B cell (primary cell): Measurements from ENCODE around the gene CAPN3. TPM values are rescaled to one million over a fixed set of nuclear protein-coding genes. Genes with fewer than 3 reads are reported as not detected.

Experiments used
- ATAC-seq: fragments of 200-7000 bp; cut with Tn5 transposase; one replicate; pipeline ENCODE4 v1.10.0; 2021; ENCODE audit warnings: low read depth, mild to moderate bottlenecking, moderate number of reproducible peaks, moderate library complexity
- CTCF ChIA-PET: fragments of 350-600 bp; sonication (Branson Sonifier 250); formaldehyde crosslinking; loops from one replicate; lab custom pipeline; 2021; ENCODE audit warnings: antibody characterized with exemption, inconsistent platforms; lab: Charles Lee
- POLR2A ChIA-PET: fragments of 350-600 bp; sonication (Branson Sonifier 250); formaldehyde crosslinking; loops from one replicate; lab custom pipeline; 2021; ENCODE audit warnings: antibody characterized with exemption; lab: Charles Lee
- DNase-seq: peaks from one replicate; pipeline ENCODE4 v3.0.0; 2013
- H2AFZ ChIP-seq: 2 replicates; pipeline ENCODE4 v1.6.1; 2012; ENCODE audit warnings: mild to moderate bottlenecking, low read depth, low read length; ENCODE audit not compliant: insufficient read depth, poor library complexity, severe bottlenecking
- H3K27ac ChIP-seq, 2 donors: 1 replicate in 1 of 2; 2 replicates in 1 of 2; pipeline ENCODE4 v1.5.1; 2012 to 2013; ENCODE audit warnings: low read length in 2 of 2, mild to moderate bottlenecking in 2 of 2, moderate library complexity in 1 of 2
- H3K27me3 ChIP-seq, 4 experiments: fragments of 200-600 bp in 1 of 4; sonication (generic) in 1 of 4; replicated peaks in 1 of 4; 1 replicate in 2 of 4; 2 replicates in 2 of 4; pipeline versions ENCODE4 v1.6.1 to v1.7.0; 2013 to 2016; ENCODE audit warnings: low read length in 3 of 4, mild to moderate bottlenecking in 2 of 4, mixed read lengths in 1 of 4, moderate library complexity in 1 of 4; ENCODE audit not compliant: insufficient read depth in 4 of 4, control insufficient read depth in 3 of 4; ENCODE audit errors: control extremely low read depth in 1 of 4
- H3K36me3 ChIP-seq, 2 experiments: replicated peaks in 1 of 2; 1 replicate in 1 of 2; 2 replicates in 1 of 2; pipeline versions ENCODE4 v1.6.1 to v1.7.1; 2013; ENCODE audit warnings: low read length in 1 of 2; ENCODE audit not compliant: insufficient read depth in 2 of 2, control insufficient read depth in 1 of 2; ENCODE audit errors: control extremely low read depth in 1 of 2, extremely low read depth in 1 of 2
- H3K4me1 ChIP-seq, 2 donors: fragments of 200-600 bp in 1 of 2; sonication (generic) in 1 of 2; 1 replicate in 1 of 2; 2 replicates in 1 of 2; pipeline versions ENCODE4 v1.5.1 to v1.6.1; 2013 to 2017; ENCODE audit warnings: low read length in 2 of 2; ENCODE audit not compliant: control insufficient read depth in 2 of 2, insufficient read depth in 2 of 2
- H3K4me2 ChIP-seq: replicated peaks from 2 replicates; pipeline ENCODE3; 2012; ENCODE audit warnings: mild to moderate bottlenecking, low read depth, low read length; ENCODE audit not compliant: poor library complexity, severe bottlenecking
- H3K4me3 ChIP-seq, 5 experiments: fragments of 200-600 bp in 1 of 5; sonication (generic) in 1 of 5; 1 replicate in 3 of 5; 2 replicates in 2 of 5; pipeline versions ENCODE4 v1.5.1 to v1.7.0; 2011 to 2016; ENCODE audit warnings: low read length in 4 of 5, mild to moderate bottlenecking in 4 of 5, low read depth in 2 of 5, control low read depth in 1 of 5, moderate library complexity in 1 of 5; ENCODE audit not compliant: insufficient read depth in 1 of 5; ENCODE audit errors: control extremely low read depth in 1 of 5, extremely low read depth in 1 of 5
- H3K79me2 ChIP-seq: fragments of 200-600 bp; sonication (generic); one replicate; pipeline ENCODE4 v1.6.0; 2016; ENCODE audit warnings: low read length; ENCODE audit not compliant: control insufficient read depth, insufficient read depth
- H3K9ac ChIP-seq: fragments of 200-600 bp; sonication (generic); 2 replicates; pipeline ENCODE4 v1.6.1; 2017; ENCODE audit warnings: mild to moderate bottlenecking, low read length, moderate library complexity
- H3K9me3 ChIP-seq, 3 donors: one replicate each; pipeline versions ENCODE4 v1.6.1 to v1.7.1; 2013; ENCODE audit warnings: low read length in 2 of 3; ENCODE audit not compliant: control insufficient read depth in 2 of 3, insufficient read depth in 1 of 3; ENCODE audit errors: control extremely low read depth in 1 of 3
- H4K20me1 ChIP-seq: 2 replicates; pipeline ENCODE4 v1.6.0; 2012; ENCODE audit warnings: mild to moderate bottlenecking, low read length; ENCODE audit not compliant: insufficient read depth, control insufficient read depth, poor library complexity, severe bottlenecking
- H3K27ac Mint-ChIP-seq: one replicate; pipeline ENCODE4 v1.8.0; 2021; ENCODE audit warnings: mixed read lengths
- H3K27me3 Mint-ChIP-seq: one replicate; pipeline ENCODE4 v1.8.0; 2021; ENCODE audit warnings: mixed read lengths
- H3K4me1 Mint-ChIP-seq: one replicate; pipeline ENCODE4 v1.8.0; 2021; ENCODE audit warnings: mixed read lengths
- H3K4me3 Mint-ChIP-seq: one replicate; pipeline ENCODE4 v1.8.0; 2021; ENCODE audit warnings: mixed read lengths
- H3K9me3 Mint-ChIP-seq: one replicate; pipeline ENCODE4 v1.8.0; 2022; ENCODE audit warnings: mixed read lengths; ENCODE audit not compliant: insufficient read depth
- CTCF ChIP-seq: fragments of 200-600 bp; IDR thresholded peaks from one replicate; pipeline ENCODE4 v1.8.0; 2022; ENCODE audit warnings: antibody characterized with exemption, mild to moderate bottlenecking
- EZH2 ChIP-seq: IDR thresholded peaks from 2 replicates; pipeline ENCODE4 v1.6.1; 2012; ENCODE audit warnings: borderline replicate concordance, low read depth, mild to moderate bottlenecking, moderate library complexity, low read length; ENCODE audit not compliant: insufficient read depth, poor library complexity, severe bottlenecking
- WGBS: methylation state at CpG from one replicate; pipeline ENCODE4 v1.1.5; 2013; ENCODE audit warnings: missing lambda C conversion rate; ENCODE audit not compliant: insufficient coverage; 5-methylcytosine and 5-hydroxymethylcytosine counted together
- intact Hi-C: fragments of 100-400 bp; cut with micrococcal nuclease; formaldehyde crosslinking; loops from one replicate; pipeline ENCODE4 v1.10.0; 2022
- polyA plus RNA-seq: library from polyadenylated mRNA; depleted of rRNA; stranded (reverse); fragments of >200 nt; gene quantifications from 2 replicates; pipeline ENCODE4 v1.2.3, GENCODE V29; 2012
- total RNA-seq, 2 donors: library from RNA; stranded (reverse); fragments of 120-200 nt in 1 of 2; gene quantifications; 1 replicate in 1 of 2; 2 replicates in 1 of 2; pipeline versions ENCODE4 v1.2.3 to v1.2.4, GENCODE V29; 2013 to 2022

The CAPN3 gene
- total and polyA plus RNA-seq, 2 donors (not counting 1 experiment from before 2014, with no cell fraction given) = 41.7 to 143 TPM

GRCh38 chr15:42457445-42458442, 98.4 kb downstream of the CAPN3 start:
- peaks cover 7 to 15% of the 10 kb centered on the region in 2 experiments for H3K36me3 ChIP-seq
- ChIA-PET POLR2A (no interaction called here), CTCF (interaction anchor here (0.6 kb wide), 1 partner anchor 83 kb away, joined by 3 read pairs; no protein-coding TSS in a partner anchor)
- ATAC-seq = peak; percentile 43
- H3K79me2 ChIP-seq = peaks cover 27% of the 10 kb centered on the region
- peak overlapping the region; percentile 23 for H3K4me2 ChIP-seq
- peaks cover 6 to 20% of the 10 kb centered on the region in 2 donors for H3K4me1 ChIP-seq
- no peak overlapping the region for H3K9ac ChIP-seq
- Mint-ChIP-seq H3K9me3 (no peaks in the 10 kb centered on the region), H3K27me3 (no peaks in the 10 kb centered on the region), H3K4me3 (peak overlapping the region; percentile 11), H3K4me1 (peaks cover 24% of the 10 kb centered on the region), H3K27ac (peak overlapping the region; percentile 77)
- no peak overlapping the region for H3K4me3 ChIP-seq
- no peaks in the 10 kb centered on the region for H3K9me3 ChIP-seq
- TF ChIP-seq EZH2 = no peak
- TF ChIP-seq CTCF = no peak
- H3K27me3 ChIP-seq = no peaks in the 10 kb centered on the region
- WGBS = 69% methylated on average over 7 of the region's 8 CpGs
- peak overlapping the region; percentile 54 to 77 for H3K27ac ChIP-seq
- intact Hi-C loops = no loop called here
- H4K20me1 ChIP-seq = no peaks in the 10 kb centered on the region
- H2AFZ ChIP-seq = no peak overlapping the region
- peak; percentile 68 for DNase-seq

GRCh38 chr15:42461261-42461660, 102.0 kb downstream of the CAPN3 start:
- Mint-ChIP-seq H3K27ac (no peak overlapping the region), H3K9me3 (no peaks in the 10 kb centered on the region), H3K4me1 (peaks cover 29% of the 10 kb centered on the region), H3K4me3 (no peak overlapping the region), H3K27me3 (no peaks in the 10 kb centered on the region)
- no peak overlapping the region for H3K27ac ChIP-seq
- peaks cover 50% of the 10 kb centered on the region for H3K79me2 ChIP-seq
- no peak for TF ChIP-seq EZH2
- TF ChIP-seq CTCF = no peak
- H2AFZ ChIP-seq = no peak overlapping the region
- no peaks in the 10 kb centered on the region for H3K9me3 ChIP-seq
- peaks cover 6 to 18% of the 10 kb centered on the region in 2 donors for H3K4me1 ChIP-seq
- POLR2A ChIA-PET = no interaction called here
- no CpG with 5 or more reads among the region's 3 CpGs for WGBS
- peaks cover 2 to 29% of the 10 kb centered on the region in 2 experiments for H3K36me3 ChIP-seq
- H4K20me1 ChIP-seq = no peaks in the 10 kb centered on the region
- H3K9ac ChIP-seq = no peak overlapping the region
- no peak overlapping the region for H3K4me2 ChIP-seq
- no peak overlapping the region for H3K4me3 ChIP-seq
- no peak for DNase-seq
- no peaks in the 10 kb centered on the region for H3K27me3 ChIP-seq
- intact Hi-C loops = no loop called here
- ATAC-seq = no peak
- CTCF ChIA-PET = interaction anchor here (1.0 to 1.4 kb wide), 3 partner anchors 9 to 10 kb away, joined by 3 read pairs; no protein-coding TSS in a partner anchor
